Thymus (tissue), 11 donors: ENCODE results near the gene B3GALNT1. TPM values are rescaled to one million over a fixed set of nuclear protein-coding genes. Genes with fewer than 3 reads are reported as not detected.

Experiments
- DNase-seq, 9 donors: peaks; one replicate each; pipeline ENCODE4 v3.0.0-alpha.2; 2013; ENCODE audit warnings: low spot score in 9 of 9, low read depth in 6 of 9, missing footprints in 1 of 9
- H3K27ac ChIP-seq, 2 donors: one replicate each; pipeline ENCODE4 v1.5.1; 2013; ENCODE audit warnings: control low read depth in 1 of 2, low read depth in 1 of 2, low read length in 1 of 2, mild to moderate bottlenecking in 1 of 2, moderate library complexity in 1 of 2
- H3K27me3 ChIP-seq, 2 donors: one replicate each; pipeline ENCODE4 v1.5.1; 2013; ENCODE audit warnings: low read length in 1 of 2; ENCODE audit not compliant: control insufficient read depth in 2 of 2, insufficient read depth in 1 of 2
- H3K36me3 ChIP-seq, 2 donors: one replicate each; pipeline ENCODE4 v1.5.1; 2013; ENCODE audit warnings: low read length in 1 of 2, mild to moderate bottlenecking in 1 of 2, moderate library complexity in 1 of 2; ENCODE audit not compliant: control insufficient read depth in 2 of 2, insufficient read depth in 2 of 2
- H3K4me1 ChIP-seq, 2 donors: one replicate each; pipeline ENCODE4 v1.5.1; 2013; ENCODE audit warnings: low read length in 2 of 2; ENCODE audit not compliant: control insufficient read depth in 2 of 2, insufficient read depth in 2 of 2
- H3K4me3 ChIP-seq, 2 donors: one replicate each; pipeline ENCODE4 v1.5.1; 2013; ENCODE audit warnings: low read length in 2 of 2, control low read depth in 1 of 2, mild to moderate bottlenecking in 1 of 2
- H3K9me3 ChIP-seq, 2 donors: one replicate each; pipeline ENCODE4 v1.5.1; 2013; ENCODE audit warnings: low read length in 1 of 2, mild to moderate bottlenecking in 1 of 2; ENCODE audit not compliant: control insufficient read depth in 2 of 2, insufficient read depth in 1 of 2
- WGBS: extraction: QIAGEN DNeasy Blood & Tissue Kit; methylation state at CpG from one replicate; pipeline ENCODE4 v1.1.7; 2013; 5-methylcytosine and 5-hydroxymethylcytosine counted together
- polyA plus RNA-seq: library from polyadenylated mRNA; stranded (reverse); fragments of 200-250 nt; gene quantifications from one replicate; pipeline ENCODE4 v1.2.3, GENCODE V29; 2013
- total RNA-seq: library from RNA; stranded (reverse); fragments of 120-200 nt; gene quantifications from one replicate; pipeline ENCODE4 v1.2.4, GENCODE V29; 2013
- donor health status: healthy.

B3GALNT1 gene
- total and polyA plus RNA-seq, 2 donors = 4.6 TPM

DNA sequence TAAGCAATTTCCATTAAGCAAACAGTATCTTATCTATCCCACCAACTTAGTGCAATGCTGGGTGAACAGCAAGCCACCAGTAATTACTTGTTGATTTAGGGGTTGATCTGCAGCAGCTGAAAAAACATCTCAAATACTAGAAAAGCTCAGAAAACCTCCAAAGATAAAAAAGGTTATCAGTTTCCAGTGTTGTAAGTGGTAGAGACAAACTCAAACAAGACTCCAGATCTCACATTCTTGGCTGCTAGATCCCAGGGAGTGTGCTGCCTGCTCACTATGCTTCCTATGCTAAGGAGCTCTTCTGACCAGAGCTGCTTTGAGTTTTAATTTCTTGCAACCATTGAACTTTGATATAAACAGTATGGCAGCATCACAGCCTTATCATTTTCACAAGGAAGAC lies 11.3 kb downstream of the B3GALNT1 start:
- no peak for DNase-seq
- Histone ChIP-seq H3K9me3 (no peaks in the 10 kb centered on the region), H3K27me3 (no peaks in the 10 kb centered on the region), H3K4me1 (no peaks in the 10 kb centered on the region), H3K36me3 (no peaks in the 10 kb centered on the region), H3K4me3 (no peak overlapping the region), H3K27ac (no peak overlapping the region)

DNA sequence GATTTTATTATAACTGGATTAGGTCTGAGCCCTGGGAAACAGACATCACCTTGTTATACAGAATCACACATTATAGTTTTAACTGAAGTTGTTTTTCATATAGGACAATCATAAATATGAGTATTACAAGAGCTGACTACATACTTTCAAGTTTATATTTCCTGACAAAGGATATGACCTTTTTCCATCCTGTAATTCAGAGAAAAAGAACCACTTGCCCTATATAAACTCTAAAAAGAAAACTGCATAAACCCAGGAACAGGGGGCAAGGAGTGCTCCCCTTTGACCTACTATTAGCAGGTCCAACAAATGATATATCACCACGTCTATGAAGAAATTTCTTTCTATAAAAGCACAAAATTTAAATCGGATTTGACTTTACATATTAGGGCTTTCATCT lies 20.9 kb downstream of the B3GALNT1 start:
- H3K36me3 ChIP-seq = no peaks in the 10 kb centered on the region
- peaks cover 0 to 5% of the 10 kb centered on the region in 2 donors for H3K4me1 ChIP-seq
- no peaks in the 10 kb centered on the region for H3K27me3 ChIP-seq
- H3K27ac ChIP-seq = no peak overlapping the region
- no peak overlapping the region for H3K4me3 ChIP-seq
- H3K9me3 ChIP-seq = no peaks in the 10 kb centered on the region
- WGBS = 97% methylated on average over 2 of the region's 2 CpGs
- DNase-seq = no peak

DNA sequence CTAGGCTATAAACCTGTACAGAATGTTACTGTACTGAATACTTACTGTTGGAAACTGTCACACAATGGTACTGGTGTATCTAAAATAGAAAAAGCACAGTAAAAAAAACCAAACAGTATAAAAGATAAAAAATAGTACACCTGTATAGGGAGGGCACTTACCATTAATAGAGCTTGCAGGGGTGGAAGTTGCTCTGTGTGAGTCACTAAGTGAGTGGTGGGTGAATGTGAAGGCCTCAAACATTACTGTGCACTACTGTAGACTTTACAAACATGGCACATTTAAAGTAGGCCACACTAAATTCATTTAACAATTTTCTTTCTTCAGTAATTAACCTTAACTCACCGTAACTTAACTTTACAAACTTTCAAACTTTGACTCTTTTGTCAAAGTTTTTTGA lies 22.0 kb downstream of the B3GALNT1 start:
- Histone ChIP-seq H3K4me1 (peaks cover 0 to 5% of the 10 kb centered on the region in 2 donors), H3K27me3 (no peaks in the 10 kb centered on the region), H3K36me3 (no peaks in the 10 kb centered on the region), H3K9me3 (no peaks in the 10 kb centered on the region), H3K4me3 (no peak overlapping the region), H3K27ac (no peak overlapping the region)
- no peak for DNase-seq
- 99% methylated on average over 1 of the region's 1 CpG for WGBS

DNA sequence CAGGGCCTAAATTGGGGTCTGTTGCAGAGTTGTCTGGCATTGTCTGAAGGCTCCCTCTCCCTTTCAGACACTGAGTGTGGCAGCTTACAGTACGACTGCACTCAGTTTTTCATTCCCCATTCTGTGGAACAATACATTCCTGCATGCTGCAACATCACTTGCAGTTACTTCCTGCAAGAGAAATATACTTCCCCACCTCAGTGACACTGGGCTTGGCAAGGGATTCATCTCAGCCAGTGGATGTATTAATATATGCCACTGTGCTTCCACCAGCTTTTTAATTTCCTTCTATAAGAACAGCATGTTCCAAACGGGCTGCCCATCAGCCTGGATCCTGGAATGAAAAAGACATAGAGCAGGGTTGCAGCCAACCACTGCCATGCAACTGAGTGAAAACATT lies 23.1 kb downstream of the B3GALNT1 start:
- 79% methylated on average over 2 of the region's 2 CpGs for WGBS
- H3K4me1 ChIP-seq = peaks cover 0 to 5% of the 10 kb centered on the region in 2 donors
- no peak overlapping the region for H3K27ac ChIP-seq
- H3K4me3 ChIP-seq = no peak overlapping the region
- H3K36me3 ChIP-seq = no peaks in the 10 kb centered on the region
- H3K27me3 ChIP-seq = no peaks in the 10 kb centered on the region
- DNase-seq = no peak
- H3K9me3 ChIP-seq = no peaks in the 10 kb centered on the region

DNA sequence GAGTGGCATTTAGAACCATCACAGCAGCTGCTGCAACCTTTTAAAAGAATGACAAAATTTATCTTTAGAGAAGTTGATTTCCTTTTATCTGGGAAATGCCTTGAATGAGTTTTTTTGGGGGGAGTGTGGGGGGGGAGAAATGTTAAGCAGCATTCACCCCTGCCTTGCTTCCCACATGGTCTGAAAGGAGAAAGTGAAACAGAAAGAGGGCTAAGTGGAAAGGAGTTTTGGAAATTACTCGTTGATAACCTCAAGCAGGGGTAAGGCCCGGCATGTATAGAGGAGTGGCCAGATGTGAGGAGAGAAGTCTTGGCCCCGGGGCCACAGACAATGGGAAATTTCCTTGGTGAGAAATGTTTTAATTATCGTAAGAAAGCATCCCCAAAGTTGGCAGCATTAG lies 23.5 kb downstream of the B3GALNT1 start:
- Histone ChIP-seq H3K4me3 (no peak overlapping the region), H3K27me3 (no peaks in the 10 kb centered on the region), H3K9me3 (no peaks in the 10 kb centered on the region), H3K27ac (no peak overlapping the region), H3K4me1 (peaks cover 0 to 5% of the 10 kb centered on the region in 2 donors), H3K36me3 (no peaks in the 10 kb centered on the region)
- 37% methylated on average over 4 of the region's 4 CpGs for WGBS
- DNase-seq = no peak

DNA sequence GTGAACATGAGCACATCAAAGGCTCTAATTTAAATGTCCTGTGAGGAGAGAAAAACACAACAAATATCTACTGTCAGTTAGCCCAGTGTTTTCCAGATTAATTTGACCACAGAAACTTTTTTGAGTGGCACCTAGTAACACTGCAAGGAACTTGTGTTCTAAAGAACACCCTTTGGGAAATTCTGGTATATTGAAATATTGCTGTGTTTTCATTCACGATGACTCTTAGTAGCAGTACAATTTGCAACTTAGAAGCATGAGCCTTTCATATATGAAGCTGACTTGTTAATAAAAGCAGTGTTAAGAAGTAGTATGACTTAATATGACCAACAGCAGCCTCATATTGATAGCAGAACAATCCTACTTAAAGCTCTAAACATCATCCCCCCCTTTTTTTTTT lies 32.0 kb downstream of the B3GALNT1 start:
- WGBS = 100% methylated on average over 1 of the region's 1 CpG
- H3K9me3 ChIP-seq = no peaks in the 10 kb centered on the region
- no peak for DNase-seq
- H3K27ac ChIP-seq = no peak overlapping the region
- no peaks in the 10 kb centered on the region for H3K36me3 ChIP-seq
- no peak overlapping the region for H3K4me3 ChIP-seq
- H3K4me1 ChIP-seq = no peaks in the 10 kb centered on the region
- no peaks in the 10 kb centered on the region for H3K27me3 ChIP-seq

DNA sequence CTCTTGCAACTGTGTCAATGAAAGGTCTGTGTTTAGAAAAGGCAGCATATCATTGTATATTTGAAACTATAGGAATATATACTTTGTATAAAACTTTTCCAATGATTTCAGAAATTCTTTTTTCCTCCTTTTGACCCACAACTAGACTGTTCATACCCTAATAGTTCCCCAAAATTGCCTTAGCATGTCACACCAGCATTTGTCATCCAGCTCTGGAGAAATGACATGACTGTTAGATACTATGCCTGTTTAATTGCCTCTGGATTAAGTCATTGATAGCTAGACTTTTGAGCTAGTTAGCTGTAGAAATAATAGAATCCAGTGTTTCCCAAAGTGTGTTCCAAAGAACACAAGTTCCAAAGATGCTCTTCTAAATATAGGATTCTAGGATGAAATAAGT lies 32.4 kb downstream of the B3GALNT1 start:
- H3K4me3 ChIP-seq = no peak overlapping the region
- no peak overlapping the region for H3K27ac ChIP-seq
- no peak for DNase-seq
- H3K9me3 ChIP-seq = no peaks in the 10 kb centered on the region
- no peaks in the 10 kb centered on the region for H3K4me1 ChIP-seq
- no peaks in the 10 kb centered on the region for H3K27me3 ChIP-seq
- H3K36me3 ChIP-seq = no peaks in the 10 kb centered on the region

DNA sequence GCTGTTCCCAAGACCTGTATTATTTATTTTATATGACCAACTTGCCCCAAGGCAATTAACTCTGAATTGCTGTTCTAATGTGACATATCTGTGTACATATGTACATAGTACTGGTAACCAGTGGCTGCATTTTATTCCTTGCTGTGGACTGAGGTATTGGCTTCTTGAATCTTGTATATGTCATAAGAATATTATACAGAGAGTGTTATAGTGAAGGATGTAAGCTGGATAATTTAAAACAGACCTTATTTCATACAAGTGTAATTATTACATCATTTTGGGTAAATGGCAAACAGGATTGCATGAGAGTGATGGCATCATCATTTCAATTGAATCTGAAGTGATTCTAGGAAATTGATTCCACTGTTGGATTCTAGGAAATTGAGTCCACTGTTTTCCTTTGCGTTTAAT lies 32.9 kb downstream of the B3GALNT1 start:
- Histone ChIP-seq H3K4me3 (no peak overlapping the region), H3K9me3 (no peaks in the 10 kb centered on the region), H3K36me3 (no peaks in the 10 kb centered on the region), H3K27ac (no peak overlapping the region), H3K4me1 (no peaks in the 10 kb centered on the region), H3K27me3 (no peaks in the 10 kb centered on the region)
- no peak for DNase-seq
- 73% methylated on average over 1 of the region's 1 CpG for WGBS

DNA sequence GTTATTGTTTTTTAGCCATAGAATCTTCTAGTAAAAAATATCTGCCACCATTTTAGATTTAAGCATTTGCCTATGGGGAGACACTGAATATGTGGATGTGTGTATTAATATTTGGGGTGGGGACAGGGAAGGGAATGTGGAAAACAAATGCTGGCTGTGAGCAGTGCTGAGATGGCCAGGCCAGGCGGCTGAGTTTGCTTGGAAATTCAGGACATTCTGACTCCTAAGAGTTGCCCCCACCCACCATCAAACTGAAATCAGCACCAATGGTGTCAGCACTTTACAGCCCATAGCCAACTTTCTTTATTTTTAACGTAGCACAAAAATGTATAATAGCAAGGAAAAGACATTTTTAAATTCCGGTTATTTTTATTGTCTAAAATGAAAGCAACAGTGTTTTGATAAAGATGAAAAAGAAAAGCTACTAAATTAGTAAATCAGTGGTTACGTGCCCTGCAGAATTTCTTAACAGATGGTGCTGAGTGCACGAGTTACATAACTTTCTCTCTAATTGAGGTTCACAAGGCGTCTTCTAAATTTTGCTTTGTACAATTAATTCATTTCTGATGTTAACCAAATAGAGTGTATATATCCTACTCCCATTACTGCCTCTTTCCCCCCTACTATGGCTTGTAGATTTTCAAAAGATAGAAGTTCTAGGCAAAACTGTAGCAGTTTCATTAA lies 34.0 kb downstream of the B3GALNT1 start:
- Histone ChIP-seq H3K4me1 (no peaks in the 10 kb centered on the region), H3K36me3 (no peaks in the 10 kb centered on the region), H3K27ac (no peak overlapping the region), H3K9me3 (no peaks in the 10 kb centered on the region), H3K27me3 (no peaks in the 10 kb centered on the region), H3K4me3 (no peak overlapping the region)
- DNase-seq = no peak
- WGBS = 87% methylated on average over 6 of the region's 6 CpGs
